KMS-11 (cell line): ENCODE measurements around the gene TMEM98.

ENCODE experiments used
- H2AFZ ChIP-seq: fragments of 200-600 bp; sonication (generic); 2 replicates; pipeline ENCODE4 v1.6.1; 2016; ENCODE audit warnings: antibody characterized with exemption, mixed run types, low read depth
- H3K27ac ChIP-seq: fragments of 200-600 bp; sonication (generic); 2 replicates; pipeline ENCODE4 v1.6.1; 2016; ENCODE audit warnings: mild to moderate bottlenecking, mixed run types
- H3K27me3 ChIP-seq: fragments of 200-600 bp; sonication (generic); 2 replicates; pipeline ENCODE4 v1.6.1; 2017; ENCODE audit warnings: mild to moderate bottlenecking, low read depth, mixed run types, moderate library complexity; ENCODE audit not compliant: insufficient read depth
- H3K36me3 ChIP-seq: fragments of 200-600 bp; sonication (generic); 2 replicates; pipeline ENCODE4 v1.6.1; 2017; ENCODE audit warnings: mild to moderate bottlenecking, mixed run types; ENCODE audit not compliant: insufficient read depth
- H3K4me1 ChIP-seq: fragments of 200-600 bp; sonication (generic); 2 replicates; pipeline ENCODE4 v1.6.1; 2016; ENCODE audit warnings: mild to moderate bottlenecking, low read depth, mixed run types; ENCODE audit not compliant: poor library complexity, severe bottlenecking
- H3K4me2 ChIP-seq: fragments of 200-600 bp; sonication (generic); 2 replicates; pipeline ENCODE4 v1.7.0; 2016; ENCODE audit warnings: mild to moderate bottlenecking, mixed run types
- H3K4me3 ChIP-seq: fragments of 200-600 bp; sonication (generic); IDR thresholded peaks from 2 replicates; pipeline ENCODE4 v1.6.1; 2017; ENCODE audit warnings: low read depth, low read length, mixed read lengths; ENCODE audit not compliant: insufficient read depth
- H3K79me2 ChIP-seq: fragments of 200-600 bp; sonication (generic); 2 replicates; pipeline ENCODE4 v1.6.1; 2016; ENCODE audit warnings: low read depth, mixed run types; ENCODE audit not compliant: insufficient read depth
- H3K9ac ChIP-seq: fragments of 200-600 bp; sonication (generic); 2 replicates; pipeline ENCODE4 v1.6.1; 2016; ENCODE audit warnings: mild to moderate bottlenecking, mixed run types
- H4K20me1 ChIP-seq: fragments of 200-600 bp; sonication (generic); 2 replicates; pipeline ENCODE4 v1.6.1; 2016; ENCODE audit warnings: mild to moderate bottlenecking, mixed run types; ENCODE audit not compliant: insufficient read depth
- CTCF ChIP-seq: fragments of 200-600 bp; sonication (generic); conservative IDR thresholded peaks from 2 replicates; pipeline ENCODE4 v1.6.1; 2017; ENCODE audit warnings: low read depth, mild to moderate bottlenecking, antibody characterized with exemption, low read length, moderate library complexity, mixed read lengths

The TMEM98 gene

DNA sequence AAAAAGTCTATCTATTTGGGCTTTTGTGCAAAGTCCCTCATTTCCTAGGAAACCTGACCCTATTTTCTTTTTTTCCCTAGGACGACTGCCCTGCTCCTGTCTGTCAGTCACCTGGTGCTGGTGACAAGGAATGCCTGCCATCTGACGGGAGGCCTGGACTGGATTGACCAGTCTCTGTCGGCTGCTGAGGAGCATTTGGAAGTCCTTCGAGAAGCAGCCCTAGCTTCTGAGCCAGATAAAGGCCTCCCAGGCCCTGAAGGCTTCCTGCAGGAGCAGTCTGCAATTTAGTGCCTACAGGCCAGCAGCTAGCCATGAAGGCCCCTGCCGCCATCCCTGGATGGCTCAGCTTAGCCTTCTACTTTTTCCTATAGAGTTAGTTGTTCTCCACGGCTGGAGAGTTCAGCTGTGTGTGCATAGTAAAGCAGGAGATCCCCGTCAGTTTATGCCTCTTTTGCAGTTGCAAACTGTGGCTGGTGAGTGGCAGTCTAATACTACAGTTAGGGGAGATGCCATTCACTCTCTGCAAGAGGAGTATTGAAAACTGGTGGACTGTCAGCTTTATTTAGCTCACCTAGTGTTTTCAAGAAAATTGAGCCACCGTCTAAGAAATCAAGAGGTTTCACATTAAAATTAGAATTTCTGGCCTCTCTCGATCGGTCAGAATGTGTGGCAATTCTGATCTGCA is 12.9 kb downstream of the TMEM98 start:
- Histone ChIP-seq H3K36me3 (no peaks in the 10 kb centered on the region), H2AFZ (no peak overlapping the region), H3K4me1 (peaks cover 13% of the 10 kb centered on the region), H4K20me1 (no peaks in the 10 kb centered on the region), H3K4me2 (no peak overlapping the region), H3K79me2 (no peaks in the 10 kb centered on the region), H3K9ac (no peak overlapping the region), H3K27me3 (no peaks in the 10 kb centered on the region), H3K27ac (no peak overlapping the region), H3K4me3 (no peak overlapping the region)
- TF ChIP-seq CTCF = no peak

- Histone ChIP-seq H3K4me1 (peaks cover 10% of the 10 kb centered on the region), H3K27ac (no peak overlapping the region), H3K9ac (no peak overlapping the region), H3K4me2 (no peak overlapping the region), H3K27me3 (no peaks in the 10 kb centered on the region), H3K79me2 (no peaks in the 10 kb centered on the region), H2AFZ (no peak overlapping the region), H3K36me3 (no peaks in the 10 kb centered on the region), H4K20me1 (no peaks in the 10 kb centered on the region), H3K4me3 (no peak overlapping the region)
- peak; percentile 83 for TF ChIP-seq CTCF
Measured at GRCh38 chr17:32941419-32942032, 13.6 kb downstream of the TMEM98 start.

DNA sequence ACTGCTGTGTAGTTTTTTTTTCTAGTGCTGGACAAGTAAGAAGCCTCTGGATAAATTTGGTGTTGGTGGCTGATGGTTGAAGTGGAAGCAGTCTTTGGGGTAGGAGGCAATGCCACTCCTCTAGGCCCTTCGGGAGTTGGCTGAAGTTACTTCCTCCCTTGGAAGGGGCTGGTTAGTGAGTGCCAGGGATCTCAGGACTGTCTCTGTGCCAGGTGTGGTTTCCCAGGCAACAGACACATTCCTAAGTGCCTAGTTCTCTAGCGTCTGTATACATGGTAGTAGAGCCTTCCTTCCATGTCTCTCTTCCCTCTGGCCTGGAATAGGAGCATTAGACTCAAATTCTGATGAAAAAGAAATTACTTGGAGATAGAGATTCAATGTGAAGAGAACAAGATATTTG is 15.3 kb downstream of the TMEM98 start:
- no peak for TF ChIP-seq CTCF
- H3K27ac ChIP-seq = no peak overlapping the region
- H3K36me3 ChIP-seq = no peaks in the 10 kb centered on the region
- no peak overlapping the region for H3K4me2 ChIP-seq
- no peaks in the 10 kb centered on the region for H3K79me2 ChIP-seq
- no peak overlapping the region for H3K9ac ChIP-seq
- no peaks in the 10 kb centered on the region for H3K4me1 ChIP-seq
- no peaks in the 10 kb centered on the region for H4K20me1 ChIP-seq
- no peak overlapping the region for H2AFZ ChIP-seq
- no peak overlapping the region for H3K4me3 ChIP-seq
- H3K27me3 ChIP-seq = no peaks in the 10 kb centered on the region

- TF ChIP-seq CTCF = no peak
- Histone ChIP-seq H3K36me3 (no peaks in the 10 kb centered on the region), H3K4me3 (no peak overlapping the region), H3K27me3 (no peaks in the 10 kb centered on the region), H3K4me2 (no peak overlapping the region), H3K9ac (no peak overlapping the region), H3K79me2 (no peaks in the 10 kb centered on the region), H4K20me1 (no peaks in the 10 kb centered on the region), H3K4me1 (no peaks in the 10 kb centered on the region), H2AFZ (no peak overlapping the region), H3K27ac (no peak overlapping the region)
Measured at GRCh38 chr17:32943647-32944191, 15.8 kb downstream of the TMEM98 start.
